ENCODE results near the gene STARD5. TPM values are rescaled to one million over a fixed set of nuclear protein-coding genes. Genes with fewer than 3 reads are reported as not detected.

Gene STARD5
- total RNA-seq, 1 donor from 2014 or later = 2.5 TPM

GRCh38 chr15:81362790-81363189 is 38.8 kb upstream of the STARD5 start:
- H3K4me3 ChIP-seq = no peak overlapping the region
- TF ChIP-seq CTCF (IDR thresholded peaks at IDR 0.05; ENCODE audit: borderline replicate concordance) = no peak
- H3K4me1 ChIP-seq = no peaks in the 10 kb centered on the region
- H3K36me3 ChIP-seq = no peaks in the 10 kb centered on the region
- peak overlapping the region; percentile 50 for H3K27ac ChIP-seq (replicated peaks)
- no peak for DNase-seq
- H3K9me3 ChIP-seq (replicated peaks) = no peaks in the 10 kb centered on the region
- peaks cover 3% of the 10 kb centered on the region for H3K27me3 ChIP-seq (ENCODE audit: low read depth)
- intact Hi-C loops (cut with micrococcal nuclease) = no loop called here

GRCh38 chr15:81361891-81362290 is 38.0 kb upstream of the STARD5 start:
- TF ChIP-seq CTCF (IDR thresholded peaks at IDR 0.05; ENCODE audit: borderline replicate concordance) = no peak
- DNase-seq = no peak
- Histone ChIP-seq H3K27ac (replicated peaks) (no peak overlapping the region), H3K36me3 (no peaks in the 10 kb centered on the region), H3K27me3 (ENCODE audit: low read depth) (peaks cover 3% of the 10 kb centered on the region), H3K4me3 (no peak overlapping the region), H3K9me3 (replicated peaks) (no peaks in the 10 kb centered on the region), H3K4me1 (no peaks in the 10 kb centered on the region)
- intact Hi-C loops (cut with micrococcal nuclease) = no loop called here

GRCh38 chr15:81360491-81360890 is 36.5 kb upstream of the STARD5 start:
- no peak for DNase-seq
- H3K9me3 ChIP-seq (replicated peaks) = no peaks in the 10 kb centered on the region
- no peak for TF ChIP-seq CTCF (IDR thresholded peaks at IDR 0.05; ENCODE audit: borderline replicate concordance)
- H3K4me3 ChIP-seq = no peak overlapping the region
- H3K36me3 ChIP-seq = no peaks in the 10 kb centered on the region
- peaks cover 3% of the 10 kb centered on the region for H3K27me3 ChIP-seq (ENCODE audit: low read depth)
- no peak overlapping the region for H3K27ac ChIP-seq (replicated peaks)
- intact Hi-C loops (cut with micrococcal nuclease) = no loop called here
- no peaks in the 10 kb centered on the region for H3K4me1 ChIP-seq

- Histone ChIP-seq H3K4me1 (no peaks in the 10 kb centered on the region), H3K27me3 (ENCODE audit: low read depth) (peaks cover 3% of the 10 kb centered on the region), H3K27ac (replicated peaks) (no peak overlapping the region), H3K9me3 (replicated peaks) (no peaks in the 10 kb centered on the region), H3K4me3 (no peak overlapping the region), H3K36me3 (no peaks in the 10 kb centered on the region)
- no peak for DNase-seq
- TF ChIP-seq CTCF (IDR thresholded peaks at IDR 0.05; ENCODE audit: borderline replicate concordance) = no peak
- intact Hi-C loops (cut with micrococcal nuclease) = no loop called here
Observed at GRCh38 chr15:81358248-81358647, 34.3 kb upstream of the STARD5 start.

- no peaks in the 10 kb centered on the region for H3K4me1 ChIP-seq
- intact Hi-C loops (cut with micrococcal nuclease) = no loop called here
- DNase-seq = no peak
- H3K4me3 ChIP-seq = no peak overlapping the region
- H3K27ac ChIP-seq (replicated peaks) = no peak overlapping the region
- no peak for TF ChIP-seq CTCF (IDR thresholded peaks at IDR 0.05; ENCODE audit: borderline replicate concordance)
- H3K36me3 ChIP-seq = no peaks in the 10 kb centered on the region
- H3K9me3 ChIP-seq (replicated peaks) = no peaks in the 10 kb centered on the region
- H3K27me3 ChIP-seq (ENCODE audit: low read depth) = peaks cover 3% of the 10 kb centered on the region
Observed at GRCh38 chr15:81357180-81357686, 33.3 kb upstream of the STARD5 start.
